ENCODE data around the gene SPAG4.

SPAG4 gene

GRCh38 chr20:35662551-35662950, 46.9 kb downstream of the SPAG4 start:
- no peaks in the 10 kb centered on the region for H3K36me3 ChIP-seq (ENCODE audit: control insufficient read depth, insufficient read depth, low read length)
- H3K27ac ChIP-seq: no peak overlapping the region
- H3K4me3 ChIP-seq (ENCODE audit: low read depth, low read length): peak overlapping the region; percentile 11
- H3K27me3 ChIP-seq (ENCODE audit: control insufficient read depth, insufficient read depth, low read length): no peaks in the 10 kb centered on the region
- no peak overlapping the region for H3K9ac ChIP-seq
- H3K4me2 ChIP-seq (ENCODE audit: low read length): peak overlapping the region; percentile 72
- TF ChIP-seq CTCF (IDR thresholded peaks at IDR 0.05): no peak
- H3K9me3 ChIP-seq (ENCODE audit: control insufficient read depth, low read length): no peaks in the 10 kb centered on the region
- H2AFZ ChIP-seq: no peak overlapping the region
- peaks cover 67% of the 10 kb centered on the region for H3K79me2 ChIP-seq
- peaks cover 18% of the 10 kb centered on the region for H3K4me1 ChIP-seq

GRCh38 chr20:35663516-35664465, 48.2 kb downstream of the SPAG4 start:
- H3K4me3 ChIP-seq (ENCODE audit: low read depth, low read length): peak overlapping the region; percentile 88
- no peak for TF ChIP-seq CTCF (IDR thresholded peaks at IDR 0.05)
- peak overlapping the region; percentile 87 for H3K9ac ChIP-seq
- H3K27ac ChIP-seq: peak overlapping the region; percentile 89
- H3K79me2 ChIP-seq: peaks cover 59% of the 10 kb centered on the region
- H3K9me3 ChIP-seq (ENCODE audit: control insufficient read depth, low read length): no peaks in the 10 kb centered on the region
- H3K4me1 ChIP-seq: peaks cover 18% of the 10 kb centered on the region
- peak overlapping the region; percentile 72 for H3K4me2 ChIP-seq (ENCODE audit: low read length)
- peak overlapping the region; percentile 90 for H2AFZ ChIP-seq
- H3K36me3 ChIP-seq (ENCODE audit: control insufficient read depth, insufficient read depth, low read length): no peaks in the 10 kb centered on the region
- H3K27me3 ChIP-seq (ENCODE audit: control insufficient read depth, insufficient read depth, low read length): no peaks in the 10 kb centered on the region

GRCh38 chr20:35664466-35665206, 49.0 kb downstream of the SPAG4 start, which contains the start of the genes CPNE1 and RBM12:
Gene CPNE1, minus strand, starts transcription at chr20:35664900. Its CDS starts 31,977 bp downstream, at chr20:35632923.
Gene RBM12, minus strand, starts transcription at chr20:35664900. Its CDS starts 9,578 bp downstream, at chr20:35655322.
- Histone ChIP-seq H3K36me3 (ENCODE audit: control insufficient read depth, insufficient read depth, low read length) (no peaks in the 10 kb centered on the region), H3K27ac (peak within 1 kb of the TSS; percentile 89), H3K79me2 (peaks cover 54% of the 10 kb centered on the region), H3K9me3 (ENCODE audit: control insufficient read depth, low read length) (no peaks in the 10 kb centered on the region), H3K4me3 (ENCODE audit: low read depth, low read length) (peak within 1 kb of the TSS; percentile 88), H3K4me1 (peaks cover 18% of the 10 kb centered on the region), H3K27me3 (ENCODE audit: control insufficient read depth, insufficient read depth, low read length) (no peaks in the 10 kb centered on the region), H2AFZ (peak within 1 kb of the TSS; percentile 90), H3K9ac (peak within 1 kb of the TSS; percentile 87), H3K4me2 (ENCODE audit: low read length) (peak within 1 kb of the TSS; percentile 72)
- no peak for TF ChIP-seq CTCF (IDR thresholded peaks at IDR 0.05)

- Histone ChIP-seq H3K4me1 (peaks cover 18% of the 10 kb centered on the region), H3K27ac (no peak overlapping the region), H3K79me2 (peaks cover 41% of the 10 kb centered on the region), H3K4me3 (ENCODE audit: low read depth, low read length) (no peak overlapping the region), H3K9me3 (ENCODE audit: control insufficient read depth, low read length) (no peaks in the 10 kb centered on the region), H3K9ac (no peak overlapping the region), H3K27me3 (ENCODE audit: control insufficient read depth, insufficient read depth, low read length) (no peaks in the 10 kb centered on the region), H2AFZ (no peak overlapping the region), H3K4me2 (ENCODE audit: low read length) (no peak overlapping the region), H3K36me3 (ENCODE audit: control insufficient read depth, insufficient read depth, low read length) (no peaks in the 10 kb centered on the region)
- TF ChIP-seq CTCF (IDR thresholded peaks at IDR 0.05): no peak
Measured at GRCh38 chr20:35665949-35666288, 50.3 kb downstream of the SPAG4 start.
